Measurements from ENCODE around the gene ITGBL1.

GRCh38 chr13:101755228-101755887 is 302.9 kb downstream of the ITGBL1 start:
- TF ChIP-seq CTCF (IDR thresholded peaks at IDR 0.05; ENCODE audit: low read length) (no peak), EZH2 (IDR thresholded peaks at IDR 0.05; ENCODE audit: borderline replicate concordance, low read length) (no peak)
